KG1 (cell line): ENCODE results near the gene TRIM29.

Source experiments
- DNase-seq: peaks from one replicate; lab custom pipeline; 2025; lab: John Stamatoyannopoulos, UW

Gene TRIM29

DNA sequence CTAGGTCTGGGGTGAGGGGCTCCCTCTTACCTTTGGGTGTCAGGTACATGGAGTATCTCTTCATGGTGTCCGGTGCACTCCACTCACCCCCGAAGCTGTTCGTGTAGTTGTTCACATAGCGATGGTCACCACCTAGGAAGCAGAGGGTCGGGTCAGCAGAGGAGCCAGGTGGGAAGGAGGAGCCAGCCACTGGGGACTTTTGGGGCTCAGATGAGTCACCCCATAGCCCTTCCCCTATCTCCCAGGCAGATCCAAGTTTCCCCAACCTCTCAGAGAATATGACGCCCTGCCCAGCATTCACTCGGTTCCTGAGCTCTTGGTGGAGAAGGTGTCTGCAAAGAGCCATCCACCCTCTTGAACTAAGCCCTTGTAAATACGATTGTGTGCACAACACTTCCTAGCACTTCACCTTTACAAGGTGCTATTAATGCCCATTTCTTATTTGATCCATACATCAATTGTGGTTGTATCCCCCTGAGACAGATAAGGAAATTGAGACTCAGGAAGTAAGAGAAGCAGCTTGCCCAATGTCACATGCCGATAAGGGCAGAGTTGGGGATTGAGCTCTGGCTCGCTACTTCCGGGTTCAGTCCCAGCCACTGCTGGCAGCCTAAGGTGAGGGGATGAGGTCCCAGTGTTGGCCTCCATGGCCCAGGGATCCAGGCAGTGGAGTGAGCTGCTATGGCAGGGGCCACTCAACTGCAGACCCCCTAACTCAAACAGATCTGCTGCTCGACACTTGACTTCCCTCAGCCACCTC lies 14.8 kb downstream of the TRIM29 start:
- no peak for DNase-seq

DNA sequence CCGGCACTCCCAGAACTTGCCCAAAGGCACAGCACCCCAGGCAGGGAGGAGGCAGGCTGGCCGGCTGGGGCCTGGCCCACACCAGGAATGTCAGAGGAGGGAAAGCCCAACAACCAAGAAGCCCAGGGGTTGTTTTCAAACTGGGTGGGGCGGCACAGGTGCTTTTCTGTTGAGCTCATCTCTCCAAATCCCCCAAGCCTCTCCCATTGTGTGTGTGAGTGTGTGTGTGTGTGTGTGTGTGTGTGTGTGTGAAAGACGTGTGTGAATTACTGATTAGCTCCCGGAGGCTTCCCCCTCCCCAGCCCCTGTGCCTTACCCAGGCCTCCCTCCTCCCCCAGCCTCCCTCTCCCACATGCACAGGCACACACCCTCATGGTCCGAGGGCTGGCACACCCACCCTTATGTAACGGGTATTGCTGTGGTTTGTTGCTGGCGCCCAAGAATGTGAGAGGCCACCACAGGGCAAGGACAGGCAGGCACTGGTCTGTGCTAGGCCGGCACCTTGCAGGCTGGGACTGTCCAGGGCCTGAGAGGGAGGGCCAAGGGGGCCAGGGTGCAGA lies 15.9 kb downstream of the TRIM29 start:
- no peak for DNase-seq

DNA sequence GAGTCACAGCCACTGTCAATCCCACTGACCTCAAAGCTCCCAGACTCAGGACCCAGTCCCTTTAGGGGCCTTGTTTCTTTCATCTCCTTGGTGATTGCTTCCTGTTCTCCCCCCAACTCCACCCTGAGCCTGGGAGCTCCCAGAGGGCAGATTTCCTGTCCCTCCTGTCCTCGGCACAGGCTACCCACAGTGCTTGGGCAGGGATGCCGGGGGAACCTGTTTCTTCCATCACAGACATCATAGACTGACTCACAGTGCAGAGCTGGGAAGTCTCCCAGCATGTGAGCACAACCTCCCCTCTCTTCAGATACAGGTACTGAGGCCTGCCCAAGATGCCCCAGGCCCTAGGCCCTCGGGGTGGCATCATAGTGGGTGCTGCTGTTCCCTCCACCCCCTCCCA lies 16.6 kb downstream of the TRIM29 start:
- no peak for DNase-seq

DNA sequence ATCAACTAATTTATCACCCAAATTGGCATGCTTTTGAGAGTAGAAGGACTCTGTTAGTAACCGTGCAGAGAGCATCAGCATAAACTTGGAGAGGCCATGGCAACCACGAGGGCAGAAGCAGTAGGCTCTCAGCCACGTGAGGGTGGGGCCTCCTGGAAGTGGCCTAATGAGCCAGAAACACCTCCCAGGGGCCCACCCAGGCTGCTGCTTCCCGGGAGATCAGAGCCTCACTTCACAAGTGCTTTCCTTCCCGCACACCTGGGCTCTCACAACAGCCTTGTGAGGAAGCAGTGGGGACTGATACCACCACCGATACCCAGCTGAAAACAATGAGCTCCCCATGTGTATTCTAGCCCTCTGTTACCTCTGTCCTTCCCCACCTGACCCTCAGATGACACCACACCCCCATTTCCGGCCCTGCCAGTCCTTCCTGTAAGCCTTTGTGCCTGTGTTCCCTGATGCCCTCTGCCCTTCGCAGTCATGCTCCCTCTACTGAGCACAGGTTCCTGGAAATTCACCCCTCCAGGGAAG lies 17.0 kb downstream of the TRIM29 start:
- no peak for DNase-seq

DNA sequence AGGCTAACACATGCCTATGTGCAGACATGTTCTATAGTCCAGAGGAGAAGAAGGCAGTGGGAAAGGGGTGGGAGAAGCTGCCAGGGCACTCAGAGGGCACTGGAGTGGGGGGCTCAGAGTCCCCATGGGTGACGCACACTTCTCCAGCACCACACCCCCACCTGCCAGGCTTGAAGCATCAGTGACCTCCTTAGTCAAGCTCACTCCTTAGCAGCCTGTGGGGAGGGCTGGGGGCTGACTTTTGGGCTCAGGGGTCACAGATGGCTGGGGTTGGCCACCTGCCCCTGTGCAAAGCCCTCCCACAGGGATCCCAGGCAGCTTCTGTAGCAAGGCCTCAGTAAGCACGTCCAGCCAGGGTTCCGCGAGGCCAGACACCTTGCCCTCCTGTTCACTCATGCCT lies 18.8 kb downstream of the TRIM29 start:
- no peak for DNase-seq

DNA sequence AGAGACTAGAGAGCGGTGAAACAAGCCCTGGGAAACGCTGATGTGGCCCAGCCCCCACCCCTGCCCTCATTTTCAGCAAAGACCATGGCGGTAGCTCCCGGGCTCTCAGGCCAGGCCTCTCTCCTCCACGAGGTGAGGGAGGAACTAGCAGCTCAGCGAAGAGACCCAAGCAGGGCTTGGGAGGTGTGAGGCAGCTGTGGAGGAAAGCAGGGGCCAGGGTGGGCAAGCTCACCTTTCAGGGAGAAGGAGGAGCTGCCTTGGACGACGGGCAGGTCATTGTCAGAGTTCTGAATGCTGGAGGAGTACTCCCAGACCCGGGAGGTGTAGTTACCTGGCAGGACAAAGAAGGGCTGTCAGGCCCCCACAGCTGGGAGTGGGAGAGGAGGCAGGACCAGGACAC lies 19.9 kb downstream of the TRIM29 start:
- no peak for DNase-seq

DNA sequence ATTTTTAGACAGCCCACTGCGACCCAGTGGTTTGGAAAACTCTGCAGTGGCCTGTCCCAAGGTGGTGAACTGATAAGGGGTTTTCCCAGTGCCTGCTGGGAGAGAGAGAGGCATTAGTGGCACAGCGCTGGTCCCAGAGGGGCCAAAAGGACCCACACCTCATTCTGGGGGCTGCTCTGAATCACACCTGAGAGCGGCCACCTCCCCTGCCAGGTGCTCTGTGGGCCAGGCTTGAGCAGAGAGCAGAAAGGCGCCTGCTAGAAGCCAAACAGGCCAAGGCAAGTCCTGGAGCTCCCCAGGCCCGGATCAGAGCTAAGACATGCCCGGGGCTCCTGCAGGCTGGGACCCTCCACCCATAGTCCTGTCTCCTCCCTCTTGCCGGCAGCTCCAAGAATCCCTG lies 20.9 kb downstream of the TRIM29 start:
- DNase-seq = no peak

DNA sequence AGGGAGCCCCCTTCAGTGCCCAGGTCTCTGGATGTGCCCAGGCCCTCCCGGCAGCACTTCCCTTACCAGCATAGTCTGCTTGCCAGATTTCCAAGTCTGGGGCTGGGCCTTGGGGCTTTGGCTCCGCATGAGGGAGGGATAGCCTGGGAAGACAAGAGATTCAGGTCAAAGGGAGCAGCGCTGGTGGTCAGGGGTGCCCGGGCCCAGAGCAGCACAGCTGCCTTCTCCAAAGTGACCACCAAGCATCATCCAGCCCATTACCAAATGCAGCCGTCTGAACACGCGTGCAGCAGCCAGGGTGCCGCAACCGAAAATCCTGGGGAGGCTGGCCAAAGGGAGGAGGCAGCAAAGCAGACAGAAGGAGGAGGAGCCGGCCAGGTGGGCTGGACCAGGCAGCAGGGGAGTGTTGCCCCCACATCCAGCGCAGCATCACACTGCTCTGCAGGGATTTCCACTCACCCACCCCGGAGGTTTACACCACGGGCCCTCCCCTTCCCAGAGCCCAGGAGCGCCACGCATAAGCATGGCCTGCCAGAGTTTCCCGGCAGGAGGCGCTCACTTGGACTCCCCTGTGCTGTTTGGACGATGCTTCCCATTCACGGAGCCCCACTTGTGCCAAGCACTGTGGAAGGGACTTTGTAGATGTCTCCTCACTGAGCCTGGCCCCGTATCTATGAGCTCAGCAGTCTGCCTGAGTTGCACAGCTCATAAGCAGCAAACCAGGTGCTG lies 22.5 kb downstream of the TRIM29 start:
- DNase-seq = no peak

DNA sequence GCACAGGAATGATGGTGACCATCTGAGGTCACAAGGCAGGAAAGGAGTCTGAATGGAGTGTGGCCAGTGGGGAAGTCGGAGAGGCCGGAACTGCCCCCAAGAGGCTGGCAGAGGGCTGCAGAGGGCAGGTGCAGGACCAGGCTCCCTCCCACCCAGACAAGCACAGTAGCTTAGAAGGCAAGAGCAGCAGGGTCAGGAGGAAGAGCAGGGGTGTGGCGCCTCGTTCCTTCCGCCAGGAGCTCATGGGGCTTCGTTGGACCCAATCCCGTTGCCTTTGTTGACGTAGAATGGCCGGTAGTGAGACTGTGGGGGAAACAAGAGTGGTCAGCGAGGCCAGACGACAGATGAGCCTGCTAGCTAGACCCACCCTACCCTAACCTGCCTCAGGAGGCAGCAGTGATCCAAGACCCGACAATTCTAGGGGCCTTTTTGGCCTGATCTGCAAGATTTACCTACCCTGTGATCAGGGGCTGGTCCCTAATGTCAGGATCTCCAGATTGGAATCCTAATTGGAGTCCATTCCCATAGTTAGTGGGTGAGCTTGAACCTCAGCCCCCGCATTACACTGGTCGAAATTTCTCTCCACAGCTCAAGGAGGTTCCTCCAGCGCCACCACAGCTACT lies 25.6 kb downstream of the TRIM29 start:
- no peak for DNase-seq

DNA sequence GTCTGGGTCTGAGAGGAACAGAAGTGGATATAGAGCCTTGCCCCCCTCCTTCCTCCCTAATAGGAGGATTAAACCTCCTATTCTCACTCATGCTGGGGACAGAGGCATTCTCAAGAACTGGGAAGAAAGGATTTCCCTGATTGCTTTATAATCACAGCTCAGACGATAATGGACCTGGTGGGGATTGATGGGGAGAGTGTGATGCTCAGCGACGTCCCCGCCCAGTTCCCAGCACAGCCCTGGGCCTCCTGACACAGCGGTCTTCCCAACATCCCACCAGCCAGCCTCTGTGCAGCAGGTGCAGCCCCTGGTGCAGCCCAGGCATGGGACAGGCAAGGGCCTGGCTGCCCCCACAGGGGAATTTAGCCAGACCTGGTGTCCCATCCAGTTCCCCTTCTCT lies 28.4 kb downstream of the TRIM29 start:
- DNase-seq = no peak

DNA sequence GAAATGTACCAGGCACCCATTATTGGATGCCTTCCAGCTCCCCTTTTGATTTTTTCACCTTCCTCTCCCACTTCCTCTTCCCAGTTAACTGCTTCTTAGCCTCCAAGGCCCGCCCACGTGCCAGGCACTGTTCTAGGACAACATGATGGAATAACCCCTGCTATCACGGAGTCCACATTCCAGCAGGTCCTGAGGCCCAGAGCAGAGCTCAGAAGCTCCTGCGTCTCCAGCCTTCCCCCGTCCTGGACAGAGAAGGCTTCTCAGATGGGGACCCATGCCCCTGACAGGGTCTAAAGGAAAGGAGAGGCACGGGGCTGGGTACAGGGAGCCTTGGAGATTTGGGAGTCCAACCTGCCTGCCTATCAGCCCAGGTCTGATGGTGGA lies 29.1 kb downstream of the TRIM29 start:
- DNase-seq = no peak

DNA sequence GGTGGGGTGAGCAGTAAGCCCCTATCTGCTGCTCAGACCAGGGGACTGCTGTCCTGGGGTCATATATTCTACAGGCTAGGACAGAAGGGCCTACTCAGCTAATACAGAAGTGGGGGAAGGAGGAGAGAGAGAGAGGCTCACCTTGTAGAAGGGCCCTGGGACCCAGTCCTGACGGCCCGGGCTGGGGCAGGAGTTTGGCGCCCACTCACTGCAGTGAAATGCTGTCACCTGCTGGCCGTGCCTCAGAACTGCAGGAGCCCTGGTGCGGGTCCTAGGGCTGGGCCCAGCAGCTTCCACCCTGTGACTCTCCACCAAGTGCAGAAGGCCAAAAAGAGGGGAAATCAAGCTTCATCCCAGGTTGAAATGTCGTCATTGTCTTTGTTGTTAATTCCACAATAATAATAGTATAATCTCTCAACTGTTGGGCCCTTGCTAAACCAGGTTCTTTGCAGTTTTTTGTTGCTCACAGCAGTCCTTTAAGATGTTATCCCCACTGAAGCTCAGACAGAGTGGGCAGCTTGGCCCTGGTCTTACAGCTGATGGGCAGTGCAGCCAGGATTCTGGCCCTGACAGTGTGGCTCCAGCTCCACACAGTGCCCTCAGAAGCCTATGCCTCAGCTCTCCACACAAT lies 29.6 kb downstream of the TRIM29 start:
- peak; percentile 62 for DNase-seq

DNA sequence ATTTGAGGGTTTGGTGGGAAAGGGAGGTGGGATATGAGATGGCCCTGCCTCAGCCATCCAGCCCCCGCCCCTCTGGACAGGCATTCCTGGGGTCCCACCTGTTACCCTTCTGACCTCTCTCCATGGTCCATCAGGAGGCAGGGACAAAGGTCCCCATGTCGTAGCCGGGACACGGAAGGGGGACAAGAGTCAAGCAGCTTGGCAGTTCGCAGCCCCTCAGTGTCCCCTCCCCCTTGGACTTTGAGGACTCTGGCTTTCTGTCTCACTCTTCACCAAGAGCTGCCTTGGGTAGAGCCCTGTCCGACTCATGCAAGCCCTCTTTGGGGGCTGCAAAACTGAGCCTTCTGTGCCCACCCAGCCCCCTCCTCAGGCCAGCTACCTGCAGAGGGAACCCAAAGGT lies 30.2 kb downstream of the TRIM29 start:
- no peak for DNase-seq

DNA sequence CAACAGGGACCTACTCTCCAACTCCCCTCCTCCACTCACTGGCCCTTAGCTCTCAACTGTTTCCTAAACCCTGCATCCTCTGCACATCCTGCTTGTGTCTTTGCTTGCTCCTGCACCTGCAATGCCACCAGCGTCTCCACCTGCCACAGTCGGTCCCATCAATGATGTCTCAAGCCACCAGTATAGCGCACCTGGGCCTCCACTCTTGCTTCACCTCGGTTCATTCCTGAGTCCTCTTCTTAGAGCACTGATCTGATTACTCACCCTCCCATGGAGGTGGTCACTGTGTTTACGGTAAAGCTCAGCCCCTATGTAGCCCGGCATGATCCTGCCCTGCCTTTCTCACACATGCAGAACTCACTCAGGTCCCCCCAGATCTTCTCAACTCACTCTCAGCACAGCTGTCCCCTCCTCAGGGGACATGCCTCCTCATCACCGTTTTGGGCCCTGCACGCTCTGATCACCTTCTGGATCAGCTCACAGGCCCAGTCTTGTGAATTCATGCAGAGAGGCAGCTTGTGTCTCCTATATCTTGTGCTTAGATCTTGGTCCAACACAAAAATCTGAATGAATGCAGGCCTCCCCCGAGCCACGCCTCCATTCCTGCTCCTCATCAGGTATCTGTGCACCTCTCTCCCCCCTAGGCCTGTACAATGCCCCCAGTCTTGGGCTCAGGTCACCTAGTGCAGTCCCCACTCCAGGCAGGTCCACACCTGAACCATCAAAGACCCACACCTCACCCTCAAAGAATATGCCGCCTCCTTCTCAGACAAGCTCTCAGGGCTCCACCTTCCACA lies 31.4 kb downstream of the TRIM29 start:
- DNase-seq = no peak

DNA sequence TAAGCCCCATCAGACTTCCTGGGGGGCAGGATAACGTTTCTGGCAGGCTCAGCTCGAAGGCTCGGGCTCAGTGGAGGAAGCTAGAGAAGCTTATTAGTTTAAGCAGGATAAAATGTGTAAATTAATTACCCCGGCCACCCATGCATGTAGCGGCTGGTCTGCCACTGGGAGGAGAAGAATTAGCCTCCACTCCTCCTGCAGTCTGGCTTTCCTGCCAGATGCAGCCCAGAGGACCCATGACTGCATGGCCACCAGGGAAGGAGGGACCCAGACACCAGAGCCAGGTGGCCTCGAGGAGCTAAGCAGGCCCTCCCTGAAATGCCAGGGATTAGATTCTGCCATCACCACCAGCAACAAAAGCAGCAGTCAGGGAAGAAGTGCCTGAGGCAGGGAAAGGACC lies 32.3 kb downstream of the TRIM29 start:
- DNase-seq = no peak

DNA sequence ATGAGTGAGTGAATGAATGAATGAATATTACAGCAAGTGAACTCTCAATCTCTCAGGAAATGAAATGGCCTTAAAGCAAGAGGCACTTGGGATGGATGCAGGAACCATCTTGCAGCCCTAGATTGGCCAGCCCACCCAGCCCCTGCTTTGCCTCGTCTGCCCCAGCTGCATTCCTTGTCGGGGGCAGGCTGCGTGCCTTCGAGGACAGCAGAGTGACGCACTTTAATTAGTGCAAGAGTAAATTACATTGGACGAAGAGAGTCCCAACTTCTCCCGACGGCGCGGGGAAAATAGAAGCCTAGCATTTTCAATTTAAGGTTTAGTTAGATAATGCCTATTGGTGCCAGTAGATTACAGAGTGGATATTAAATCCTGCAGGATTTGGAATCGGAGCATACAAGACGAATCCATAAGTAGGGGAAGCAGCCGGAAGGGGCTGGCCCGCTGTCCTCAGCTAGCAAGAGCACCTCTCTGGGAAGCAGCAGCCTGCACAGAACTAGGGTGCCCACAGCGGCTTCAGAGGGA lies 33.8 kb downstream of the TRIM29 start:
- DNase-seq = no peak

DNA sequence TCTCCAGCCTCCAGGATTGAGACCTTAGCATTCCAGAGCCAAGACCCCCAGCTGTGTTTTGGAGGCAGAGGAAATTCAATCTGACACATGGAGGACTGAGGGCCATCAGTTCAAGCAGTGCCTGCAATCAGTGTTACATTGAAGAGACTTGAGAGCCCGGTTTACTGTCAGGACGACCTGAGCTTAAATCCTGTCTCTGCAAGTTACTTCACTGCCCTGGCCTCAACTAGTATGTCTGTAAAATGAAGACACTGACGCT lies 35.1 kb downstream of the TRIM29 start:
- DNase-seq = no peak

DNA sequence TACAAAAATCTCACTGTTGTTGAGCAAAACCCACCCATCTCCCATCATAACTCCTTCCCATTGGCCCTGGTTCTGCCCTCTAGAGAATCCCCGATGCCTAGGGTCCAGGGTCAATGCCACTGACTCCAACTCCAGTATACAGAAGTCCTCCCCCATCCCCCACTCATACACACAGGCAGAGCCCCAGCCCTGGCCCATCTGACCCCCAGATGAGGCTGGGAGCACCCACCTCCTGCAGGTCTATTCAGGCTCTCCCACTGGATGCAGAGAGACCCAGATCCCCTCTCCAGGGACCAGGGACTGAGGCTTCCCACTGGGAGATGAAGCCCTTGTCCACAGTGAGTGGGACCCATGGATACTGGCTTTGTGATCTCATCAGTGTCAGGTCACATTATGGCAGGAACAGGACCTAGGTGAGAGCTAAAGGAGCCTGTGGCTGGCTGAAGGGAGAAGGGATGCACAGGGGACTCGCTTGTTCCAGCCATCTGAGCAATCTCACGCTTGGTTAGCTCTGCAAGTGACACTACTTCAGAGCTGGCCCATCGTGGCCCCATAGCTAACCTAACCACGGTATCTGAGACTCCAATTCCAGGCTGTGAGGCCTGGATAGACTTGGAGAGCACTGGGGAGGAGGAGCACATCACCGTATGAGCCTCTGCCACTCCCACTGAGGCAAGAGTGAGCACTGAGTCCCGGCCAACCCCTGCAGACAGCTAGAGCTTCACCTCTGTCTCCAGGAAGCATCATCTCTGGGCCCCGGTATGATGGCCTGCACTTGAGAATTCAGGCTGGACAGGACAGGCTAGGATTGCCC lies 35.7 kb downstream of the TRIM29 start:
- DNase-seq = no peak

DNA sequence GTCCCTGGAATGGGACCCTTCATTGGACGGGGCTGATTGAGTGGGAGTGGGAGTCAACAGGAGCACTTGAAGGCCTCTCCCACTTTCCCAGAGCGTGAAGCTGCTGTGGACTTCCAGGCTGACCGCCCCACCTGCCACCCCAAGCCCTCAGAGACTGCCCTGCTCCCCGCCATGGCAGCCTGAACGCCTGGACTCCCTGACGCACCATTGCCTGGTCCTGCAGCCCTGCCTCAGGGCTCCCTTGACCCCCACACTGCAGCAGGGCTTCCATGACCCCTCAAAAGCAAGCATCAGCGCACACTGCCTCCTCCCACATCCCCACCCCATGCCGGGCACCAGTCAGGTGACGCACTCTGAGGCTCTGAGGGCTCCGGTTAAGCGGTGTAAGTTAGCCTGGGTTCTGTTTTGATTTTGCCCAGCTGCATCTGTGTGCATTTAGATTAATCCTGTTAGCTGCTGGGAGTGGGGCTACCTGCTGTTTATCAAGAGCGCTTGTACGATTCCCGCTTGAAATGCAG lies 39.4 kb downstream of the TRIM29 start:
- DNase-seq = no peak

DNA sequence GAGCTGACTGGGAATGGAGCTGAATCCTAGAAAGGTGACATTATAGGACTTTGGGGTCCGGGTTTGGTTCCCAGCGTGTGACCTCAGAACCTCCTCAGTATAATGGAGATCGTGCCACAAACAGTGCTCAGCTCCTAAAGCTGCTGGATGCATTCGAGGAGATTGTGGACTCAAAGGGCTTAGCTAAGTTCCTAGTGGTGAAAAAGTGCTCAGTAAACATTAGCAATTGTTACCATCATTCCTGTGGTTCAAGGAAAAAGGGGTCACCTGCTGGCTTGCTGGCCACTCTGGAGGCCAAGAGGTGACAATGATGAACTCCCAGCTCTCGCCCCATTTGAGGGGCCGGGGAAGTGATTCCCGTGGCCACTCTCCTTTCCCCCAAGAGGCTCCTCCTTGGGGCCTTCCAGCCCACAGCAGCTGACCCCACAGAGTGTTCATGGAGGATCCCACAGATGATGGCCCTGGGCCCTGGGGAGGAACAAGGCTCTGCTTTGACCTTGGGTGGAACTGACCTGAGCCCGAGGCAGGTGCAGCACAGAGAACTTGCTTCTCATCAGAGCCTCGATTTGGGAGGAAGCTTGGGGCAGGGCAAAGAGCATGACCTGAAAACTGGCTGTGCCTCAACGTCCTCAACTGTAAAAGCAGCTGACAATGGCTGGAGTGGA lies 40.1 kb downstream of the TRIM29 start:
- DNase-seq = no peak
